Measurements from ENCODE around the gene MRPS23. TPM values are rescaled to one million over a fixed set of nuclear protein-coding genes. Genes with fewer than 3 reads are reported as not detected.
A peak's percentile ranks its signal among the peaks of the same experiment; 100 is the strongest.

MRPS23 gene
- total and polyA plus RNA-seq, 2 of the 13 experiments (the other 11 are each of a cell fraction or from before 2014, with no cell fraction given): 63.2 to 181 TPM

GRCh38 chr17:57861000-57861789 lies 11.4 kb upstream of the MRPS23 start (continued):
- TF ChIP-seq ZFX (CRISPR knock-in tag; IDR thresholded peaks at IDR 0.05; ENCODE audit: low read depth) (no peak; the same call in 1 of the 2 replicates), ZNF576 (CRISPR knock-in tag; IDR thresholded peaks at IDR 0.05) (no peak), ZFY (CRISPR knock-in tag; IDR thresholded peaks at IDR 0.05) (no peak), ZHX2 (IDR thresholded peaks at IDR 0.05; ENCODE audit: low read depth) (no peak), ZHX2 (CRISPR knock-in tag; IDR thresholded peaks at IDR 0.05; ENCODE audit: borderline replicate concordance) (no peak), CENPT (CRISPR knock-in tag; IDR thresholded peaks at IDR 0.05; ENCODE audit: low read depth) (no peak), NCOA2 (CRISPR knock-in tag; IDR thresholded peaks at IDR 0.05) (peak; percentile 75), ZNF20 (CRISPR knock-in tag; IDR thresholded peaks at IDR 0.05) (no peak), PBX3 (CRISPR knock-in tag; IDR thresholded peaks at IDR 0.05; ENCODE audit: borderline replicate concordance) (no peak), CREM (IDR thresholded peaks at IDR 0.05) (peak; percentile 82; the same call in 1 of the 2 replicates), CREM (CRISPR knock-in tag; IDR thresholded peaks at IDR 0.05) (no peak), CBX1 (IDR thresholded peaks at IDR 0.05; ENCODE audit: low read depth) (no peak), TMF1 (CRISPR knock-in tag; IDR thresholded peaks at IDR 0.05; ENCODE audit: low read depth) (no peak; the same call in 1 of the 2 replicates)

All from HepG2 (cell line).